Upper lobe of left lung (tissue), 6 donors: ENCODE data around the gene MED27. TPM values are rescaled to one million over a fixed set of nuclear protein-coding genes. Genes with fewer than 3 reads are reported as not detected.

Source experiments
- ATAC-seq, 2 donors: fragments of 200-7000 bp; cut with Tn5 transposase; one replicate each; pipeline ENCODE4 v1.9.1; 2022; ENCODE audit warnings: mild to moderate bottlenecking in 2 of 2, moderate library complexity in 2 of 2; ENCODE audit not compliant: low FRiP score in 2 of 2
- DNase-seq, 2 donors: peaks; one replicate each; pipeline ENCODE4 v3.0.0-alpha.2; 2019 to 2020
- H3K27ac ChIP-seq, 4 donors: fragments of 200-600 bp; sonication (generic); one replicate each; pipeline ENCODE4 v1.5.1; 2016 to 2019
- H3K27me3 ChIP-seq, 4 donors: fragments of 200-600 bp; sonication (generic); one replicate each; pipeline ENCODE4 v1.5.1; 2017 to 2019
- H3K36me3 ChIP-seq, 4 donors: fragments of 200-600 bp; sonication (generic); one replicate each; pipeline ENCODE4 v1.5.1; 2016 to 2019
- H3K4me1 ChIP-seq, 4 donors: fragments of 200-600 bp; sonication (generic); one replicate each; pipeline ENCODE4 v1.5.1; 2018 to 2019
- H3K4me3 ChIP-seq, 4 donors: fragments of 200-600 bp; sonication (generic); one replicate each; pipeline ENCODE4 v1.5.1; 2017 to 2019; ENCODE audit warnings: mild to moderate bottlenecking in 2 of 4, moderate library complexity in 1 of 4
- H3K9me3 ChIP-seq, 4 donors: fragments of 200-600 bp; sonication (generic); one replicate each; pipeline ENCODE4 v1.5.1; 2018 to 2019
- CTCF ChIP-seq, 6 experiments: fragments of 450-650 bp in 4 of 6; fragments of 200-600 bp in 2 of 6; sonication (generic) in 2 of 6; IDR thresholded peaks; one replicate each; pipeline ENCODE4 v1.5.1; 2016 to 2019; ENCODE audit warnings: antibody characterized with exemption in 6 of 6
- EP300 ChIP-seq, 4 donors: sonication (generic); formaldehyde crosslinking; IDR thresholded peaks; one replicate each; pipeline ENCODE4 v1.5.1; 2017; ENCODE audit warnings: antibody characterized with exemption in 4 of 4, control low read depth in 2 of 4
- POLR2A ChIP-seq, 4 donors: fragments of 450-650 bp; IDR thresholded peaks; one replicate each; pipeline ENCODE4 v1.5.1; 2016 to 2017; ENCODE audit warnings: antibody characterized with exemption in 4 of 4, mild to moderate bottlenecking in 2 of 4
- POLR2AphosphoS5 ChIP-seq, 2 donors: sonication (generic); formaldehyde crosslinking; IDR thresholded peaks; one replicate each; pipeline ENCODE4 v1.5.1; 2017; ENCODE audit warnings: antibody characterized with exemption in 2 of 2
- WGBS, 2 donors: methylation state at CpG; one replicate each; pipeline ENCODE4 v1.1.5; 2017 to 2018; 5-methylcytosine and 5-hydroxymethylcytosine counted together
- total RNA-seq, 6 donors: library from RNA; depleted of rRNA in 4 of 6; stranded (reverse); fragments of >200 nt in 4 of 6; gene quantifications; one replicate each; pipeline versions ENCODE4 v1.1.0 to v1.2.1, GENCODE V29; 2016 to 2021
- donor health status: DM: no; HTN: no; CAD: no; lungs with moderate emphysema.
- donor health status: DM: no; HTN: yes; CAD: no; lungs with severe emphysema.

MED27 gene
- total RNA-seq, 6 donors from 2014 or later = 4.9 to 24.2 (median 17.1) TPM

- ATAC-seq (no peak), DNase-seq (no peak)
- H3K27me3 ChIP-seq = no peaks in the 10 kb centered on the region
- H3K36me3 ChIP-seq = peaks cover 0 to 7% (median 2%) of the 10 kb centered on the region in 4 donors
- no peak overlapping the region for H3K4me3 ChIP-seq
- no peak overlapping the region for H3K27ac ChIP-seq
- peaks cover 0 to 4% (median 0%) of the 10 kb centered on the region in 4 donors for H3K4me1 ChIP-seq
- no peaks in the 10 kb centered on the region for H3K9me3 ChIP-seq
- TF ChIP-seq POLR2A (IDR thresholded peaks at IDR 0.05) (no peak), CTCF (IDR thresholded peaks at IDR 0.05) (no peak), EP300 (IDR thresholded peaks at IDR 0.05) (no peak), POLR2AphosphoS5 (IDR thresholded peaks at IDR 0.05) (no peak)
- 83 to 94% methylated on average over 5 to 6 of the region's 6 CpGs for WGBS, 2 donors
Measured at GRCh38 chr9:131997076-131997475, 82.6 kb downstream of the MED27 start.

GRCh38 chr9:131995382-131995781 lies 84.3 kb downstream of the MED27 start:
- DNase-seq = no peak
- TF ChIP-seq POLR2A (IDR thresholded peaks at IDR 0.05) (no peak), EP300 (IDR thresholded peaks at IDR 0.05) (no peak), POLR2AphosphoS5 (IDR thresholded peaks at IDR 0.05) (no peak), CTCF (IDR thresholded peaks at IDR 0.05) (no peak)
- Histone ChIP-seq H3K36me3 (peaks cover 0 to 7% (median 2%) of the 10 kb centered on the region in 4 donors), H3K27me3 (no peaks in the 10 kb centered on the region), H3K27ac (no peak overlapping the region), H3K9me3 (no peaks in the 10 kb centered on the region), H3K4me3 (no peak overlapping the region), H3K4me1 (peaks cover 0 to 4% (median 0%) of the 10 kb centered on the region in 4 donors)
- no peak for ATAC-seq
- WGBS, 2 donors = 91 to 98% methylated on average over 2 of the region's 2 CpGs

- no peak for TF ChIP-seq CTCF (IDR thresholded peaks at IDR 0.05)
- TF ChIP-seq POLR2A (IDR thresholded peaks at IDR 0.05) = no peak
- TF ChIP-seq POLR2AphosphoS5 (IDR thresholded peaks at IDR 0.05) = no peak
- no peak for TF ChIP-seq EP300 (IDR thresholded peaks at IDR 0.05)
- H3K27ac ChIP-seq = no peak overlapping the region
- no peaks in the 10 kb centered on the region for H3K27me3 ChIP-seq
- ATAC-seq (no peak), DNase-seq (no peak)
- 74 to 75% methylated on average over 5 to 6 of the region's 6 CpGs for WGBS, 2 donors
- no peak overlapping the region for H3K4me3 ChIP-seq
- peaks cover 0 to 7% (median 2%) of the 10 kb centered on the region in 4 donors for H3K36me3 ChIP-seq
- H3K4me1 ChIP-seq = no peaks in the 10 kb centered on the region
- H3K9me3 ChIP-seq = no peaks in the 10 kb centered on the region
Measured at GRCh38 chr9:131994364-131995125, 85.1 kb downstream of the MED27 start.

GRCh38 chr9:131992906-131993657 lies 86.6 kb downstream of the MED27 start:
- H3K4me1 ChIP-seq = no peaks in the 10 kb centered on the region
- no peak for DNase-seq

More at GRCh38 chr9:131992906-131993657, 86.6 kb downstream of the MED27 start:
- no peaks in the 10 kb centered on the region for H3K27me3 ChIP-seq
- WGBS, 2 donors = 83 to 86% methylated on average over 6 to 10 of the region's 10 CpGs
- ATAC-seq = no peak
- no peaks in the 10 kb centered on the region for H3K9me3 ChIP-seq
- H3K36me3 ChIP-seq = peaks cover 0 to 7% (median 2%) of the 10 kb centered on the region in 4 donors
- H3K27ac ChIP-seq = no peak overlapping the region
- no peak for TF ChIP-seq EP300 (IDR thresholded peaks at IDR 0.05)
- no peak for TF ChIP-seq POLR2A (IDR thresholded peaks at IDR 0.05)
- no peak for TF ChIP-seq POLR2AphosphoS5 (IDR thresholded peaks at IDR 0.05)
- TF ChIP-seq CTCF (IDR thresholded peaks at IDR 0.05) = no peak
- H3K4me3 ChIP-seq = no peak overlapping the region
